Astrocyte of the cerebellum (primary cell): ENCODE data around the gene PCSK6.

Source experiments
- DNase-seq: peaks from one replicate; pipeline ENCODE4 v3.0.0-alpha.2; 2011; ENCODE audit warnings: low read depth
- H3K4me3 ChIP-seq: 2 replicates; pipeline ENCODE4 v1.5.1; 2011; ENCODE audit warnings: mild to moderate bottlenecking, low read depth, low read length, moderate library complexity
- CTCF ChIP-seq: IDR thresholded peaks from 2 replicates; pipeline ENCODE4 v1.5.1; 2012; ENCODE audit warnings: low read length, low read depth, moderate library complexity, mild to moderate bottlenecking; ENCODE audit errors: missing control alignments
- in situ Hi-C: cut with HindIII; loops from 2 replicates; pipeline ENCODE4 v1.10.0; 2017; ENCODE audit warnings: low sequenced_read_pairs

Gene PCSK6

GRCh38 chr15:101394056-101394630 is 95.4 kb downstream of the PCSK6 start:
- no peak overlapping the region for H3K4me3 ChIP-seq
- in situ Hi-C loops: no loop called here
- no peak for TF ChIP-seq CTCF
- DNase-seq: no peak

- DNase-seq: no peak
- no peak for TF ChIP-seq CTCF
- in situ Hi-C loops: no loop called here
- no peak overlapping the region for H3K4me3 ChIP-seq
Observed at GRCh38 chr15:101393172-101393571, 96.3 kb downstream of the PCSK6 start.

- in situ Hi-C loops: no loop called here
- H3K4me3 ChIP-seq: no peak overlapping the region
- no peak for TF ChIP-seq CTCF
- no peak for DNase-seq
Observed at GRCh38 chr15:101391981-101392640, 97.4 kb downstream of the PCSK6 start.

- H3K4me3 ChIP-seq: no peak overlapping the region
- in situ Hi-C loops: no loop called here
- DNase-seq: no peak
- TF ChIP-seq CTCF: no peak
Observed at GRCh38 chr15:101391431-101391830, 98.1 kb downstream of the PCSK6 start.

GRCh38 chr15:101390462-101390861 is 99.0 kb downstream of the PCSK6 start:
- in situ Hi-C loops: no loop called here

GRCh38 chr15:101390060-101390459 is 99.4 kb downstream of the PCSK6 start:
- no peak overlapping the region for H3K4me3 ChIP-seq
- DNase-seq: no peak
- no peak for TF ChIP-seq CTCF
- in situ Hi-C loops: no loop called here

More at GRCh38 chr15:101390462-101390861, 99.0 kb downstream of the PCSK6 start:
- no peak overlapping the region for H3K4me3 ChIP-seq
- no peak for DNase-seq
- TF ChIP-seq CTCF: no peak

- no peak for DNase-seq
- no peak overlapping the region for H3K4me3 ChIP-seq
- TF ChIP-seq CTCF: no peak
- in situ Hi-C loops: no loop called here
Observed at GRCh38 chr15:101389362-101389761, 100.1 kb downstream of the PCSK6 start.
